AG09319 (cell line): ENCODE measurements around the gene CTNNA3.

ENCODE experiments used
- DNase-seq: peaks from one replicate; pipeline ENCODE4 v3.0.0-alpha.2; 2010; ENCODE audit warnings: low read depth; ENCODE audit errors: extremely low read depth
- CTCF ChIP-seq: IDR thresholded peaks from 2 replicates; pipeline ENCODE4 v1.5.1; 2011; ENCODE audit warnings: low read depth, mild to moderate bottlenecking, inconsistent platforms, low read length, moderate library complexity

Gene CTNNA3

GRCh38 chr10:66713387-66713786 is 982.6 kb downstream of the CTNNA3 start:
- no peak for TF ChIP-seq CTCF
- DNase-seq, result no peak

- TF ChIP-seq CTCF, result no peak
- DNase-seq, result no peak
Measured at GRCh38 chr10:66698069-66698468, 997.9 kb downstream of the CTNNA3 start.

GRCh38 chr10:66695046-66695445 is 1000.9 kb downstream of the CTNNA3 start:
- no peak for DNase-seq
- TF ChIP-seq CTCF, result no peak

- no peak for TF ChIP-seq CTCF
- no peak for DNase-seq
Measured at GRCh38 chr10:66684581-66684980, 1011.4 kb downstream of the CTNNA3 start.

GRCh38 chr10:66680886-66681285 is 1015.1 kb downstream of the CTNNA3 start:
- no peak for DNase-seq
- TF ChIP-seq CTCF, result no peak

GRCh38 chr10:66678521-66678920 is 1017.5 kb downstream of the CTNNA3 start:
- no peak for TF ChIP-seq CTCF
- DNase-seq, result no peak

GRCh38 chr10:66673071-66673470 is 1022.9 kb downstream of the CTNNA3 start:
- no peak for TF ChIP-seq CTCF

More at GRCh38 chr10:66673071-66673470, 1022.9 kb downstream of the CTNNA3 start:
- no peak for DNase-seq
